Stimulated activated CD4-positive, alpha-beta T cell treated with anti-CD3 and anti-CD28 coated beads, Interleukin-12 subunit alpha, Interleukin-12 subunit beta, amount 100 ng/mL, for 48 hours (primary cell): ENCODE data around the gene MSL1.
A peak's percentile ranks its signal among the peaks of the same experiment; 100 is the strongest.

Experiments
- DNase-seq, 3 donors: peaks; one replicate each; pipeline ENCODE4 v3.0.0-alpha.2; 2020; ENCODE audit warnings: low read depth in 2 of 3, low spot score in 1 of 3

Gene MSL1

GRCh38 chr17:40103688-40104087 is 18.1 kb upstream of the MSL1 start:
- DNase-seq = no peak

GRCh38 chr17:40104594-40105486 is 16.9 kb upstream of the MSL1 start:
- DNase-seq = no peak

DNA sequence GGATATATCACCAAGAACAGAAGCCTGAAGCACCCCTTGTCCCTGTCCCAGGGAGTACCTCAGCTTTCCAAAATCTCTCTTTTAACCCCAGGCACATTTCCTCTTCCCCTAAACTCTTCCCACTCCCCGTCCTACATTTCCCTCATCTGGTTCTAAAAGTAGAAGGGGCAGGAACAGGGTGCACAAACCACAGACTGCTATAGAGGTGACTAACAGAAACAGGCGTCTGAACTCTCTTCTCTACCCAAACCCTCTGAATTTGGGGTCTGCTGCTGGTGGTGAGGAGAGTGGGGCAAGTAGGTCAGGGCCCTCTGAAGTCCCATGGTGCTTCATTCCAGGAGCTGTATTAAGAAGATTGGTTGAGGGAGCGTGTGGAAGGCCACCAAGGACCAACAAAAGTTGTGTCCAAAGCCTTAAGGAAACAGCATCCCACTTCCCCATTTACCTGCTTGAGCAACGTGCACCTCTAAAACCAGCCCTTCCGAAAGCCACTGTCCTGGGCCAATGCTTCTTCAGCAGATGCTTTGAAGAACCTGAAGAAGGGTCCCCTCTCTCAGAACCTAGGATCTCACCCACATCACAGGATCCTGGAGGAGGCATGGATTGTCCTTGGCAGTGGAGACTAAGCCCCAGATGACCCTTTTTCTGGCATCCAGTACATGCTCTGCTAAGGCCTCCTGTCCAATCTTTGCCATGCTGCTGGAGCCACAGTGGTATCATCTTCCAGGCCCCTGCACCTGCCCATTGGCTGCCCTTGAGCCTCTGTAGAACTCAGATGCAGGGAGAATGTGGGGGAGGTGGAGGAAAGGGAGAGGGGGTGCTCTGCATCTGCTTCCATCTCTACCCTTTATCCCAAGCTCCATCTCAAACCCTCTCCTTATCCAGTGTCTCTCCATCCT is 15.7 kb upstream of the MSL1 start:
- no peak for DNase-seq

DNA sequence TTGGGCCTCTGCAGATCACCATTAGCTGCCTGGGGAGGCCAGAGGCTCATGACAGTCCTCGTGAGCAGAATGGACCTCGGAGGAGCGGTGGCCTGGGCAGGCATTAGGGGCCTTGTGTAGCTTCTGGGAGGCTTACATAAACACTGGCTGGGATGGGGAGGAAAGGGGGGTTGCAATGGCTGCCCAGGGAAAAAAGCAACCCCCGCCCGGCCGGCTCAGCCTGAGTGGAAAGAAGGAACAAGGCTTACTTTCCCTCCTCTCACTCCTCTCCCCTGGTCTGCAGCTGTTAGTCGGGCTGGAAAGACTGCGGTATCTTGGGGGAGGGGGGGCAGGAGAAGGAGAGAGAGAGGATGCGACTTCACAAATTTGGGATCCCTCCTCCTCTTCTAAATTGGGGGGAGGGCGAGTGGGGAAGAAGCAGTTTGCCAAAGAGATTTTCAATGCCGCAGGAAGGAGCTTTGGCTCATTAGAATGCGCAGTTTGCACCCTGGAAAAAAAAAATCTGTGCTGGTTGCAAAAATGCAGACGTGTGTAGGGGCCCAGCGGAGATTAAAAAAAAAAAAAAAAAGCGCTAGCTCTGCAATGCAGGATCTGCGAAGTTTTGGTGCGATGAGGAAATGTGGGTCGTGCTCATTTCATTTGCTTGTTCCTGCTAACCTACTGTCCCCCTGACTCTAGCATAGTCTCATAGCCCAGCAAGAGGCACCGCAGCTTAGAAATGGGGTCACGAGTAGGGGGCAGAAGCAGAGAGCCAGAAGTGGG is 14.8 kb upstream of the MSL1 start:
- no peak for DNase-seq

DNA sequence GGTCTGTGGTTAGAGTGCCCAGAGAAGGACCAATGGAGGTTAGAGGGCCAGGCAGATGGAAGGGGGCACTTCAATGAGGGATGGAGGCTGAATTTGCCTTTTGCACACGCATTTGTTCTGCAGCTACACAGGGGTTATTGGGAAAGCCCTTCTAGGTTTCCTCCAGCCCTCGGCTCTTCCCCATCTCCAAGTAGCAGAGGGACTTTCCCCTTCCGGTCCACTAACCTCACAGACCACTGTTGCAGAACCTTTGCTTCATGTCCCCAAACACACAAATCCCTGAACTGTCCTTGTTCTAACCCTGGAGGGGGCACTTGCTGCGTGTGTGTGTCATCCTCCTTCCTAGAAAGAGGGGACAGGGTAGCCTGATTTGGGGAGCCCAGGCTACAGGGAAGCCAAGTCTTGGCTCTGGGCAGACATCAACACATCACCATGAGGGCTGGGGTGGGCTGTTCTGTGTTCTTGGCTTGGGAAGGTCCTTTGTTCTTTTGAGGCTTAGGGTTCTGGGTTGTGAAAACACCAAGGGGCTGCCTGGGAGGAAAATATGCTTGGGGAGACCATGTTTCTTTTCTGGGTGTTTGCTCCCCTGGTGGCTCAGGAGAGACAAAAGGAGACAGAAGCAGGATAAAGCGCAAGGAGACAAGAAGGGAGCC is 14.1 kb upstream of the MSL1 start:
- DNase-seq = no peak

- no peak for DNase-seq
These were observed 12.6 kb upstream of the MSL1 start for GRCh38 chr17:40108970-40109824.

DNA sequence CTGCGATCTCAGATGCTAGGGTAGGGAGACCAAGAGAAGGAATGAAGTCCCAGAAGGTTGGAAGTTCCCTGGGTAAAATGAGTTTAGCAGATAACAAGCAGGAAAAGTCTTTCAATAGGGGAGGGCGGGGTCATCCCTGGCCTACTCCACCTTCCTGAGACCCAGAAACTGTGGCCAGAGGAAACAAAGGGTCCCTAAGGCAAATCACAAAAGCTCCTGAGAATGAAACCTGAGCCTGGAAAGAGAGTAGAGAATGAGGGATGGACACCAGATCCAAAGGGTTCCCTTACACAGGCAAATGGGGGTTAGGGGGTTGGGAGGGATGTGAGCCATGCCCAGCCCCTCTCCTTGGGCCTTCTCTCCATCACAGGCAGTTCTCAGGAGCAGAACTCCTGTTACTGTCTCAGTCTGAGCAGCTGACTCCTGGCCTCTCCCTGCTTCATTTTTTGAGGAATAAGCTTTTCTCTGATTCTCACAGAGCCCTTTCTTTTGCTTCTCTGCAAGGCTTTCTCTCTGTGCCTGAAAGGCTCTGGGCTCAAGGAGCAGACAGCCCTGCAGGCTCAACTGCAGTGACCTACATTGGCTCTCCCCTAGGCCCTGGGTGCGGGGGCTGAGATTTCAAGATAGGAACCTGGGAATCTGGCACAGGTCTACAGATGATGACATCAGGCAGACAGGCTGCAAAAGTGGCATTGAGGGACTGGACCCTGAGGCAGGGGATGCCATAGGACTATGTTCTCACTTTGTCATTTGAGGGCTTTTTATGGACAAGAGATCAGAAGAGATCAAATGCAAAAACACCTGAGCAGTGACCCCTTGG is 11.5 kb upstream of the MSL1 start:
- DNase-seq = no peak

GRCh38 chr17:40111221-40112128 is 10.3 kb upstream of the MSL1 start:
- DNase-seq = peak in 1 of 3 donors; percentile 64

GRCh38 chr17:40112191-40112711 is 9.5 kb upstream of the MSL1 start:
- no peak for DNase-seq

- no peak for DNase-seq
These were observed 9.1 kb upstream of the MSL1 start for GRCh38 chr17:40112718-40113109.

GRCh38 chr17:40113110-40113906 is 8.5 kb upstream of the MSL1 start:
- DNase-seq = peak; percentile 87 to 98 (median 90)

DNA sequence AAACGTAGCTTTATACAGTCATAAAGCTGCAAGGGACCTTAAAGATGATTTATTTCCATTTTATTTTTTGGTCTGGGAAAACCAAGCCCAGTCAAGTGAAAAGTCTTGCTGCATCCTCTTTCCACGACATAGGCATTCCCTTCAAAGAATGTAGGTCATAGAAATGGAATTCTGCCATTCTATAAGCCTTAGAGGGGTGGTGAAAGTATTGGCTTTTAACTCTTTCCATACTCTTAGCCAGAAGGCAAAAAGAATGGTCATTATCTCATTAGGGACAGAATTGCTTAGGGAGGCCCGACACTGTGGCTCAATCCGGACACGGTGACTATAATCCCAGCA is 7.9 kb upstream of the MSL1 start:
- no peak for DNase-seq

DNA sequence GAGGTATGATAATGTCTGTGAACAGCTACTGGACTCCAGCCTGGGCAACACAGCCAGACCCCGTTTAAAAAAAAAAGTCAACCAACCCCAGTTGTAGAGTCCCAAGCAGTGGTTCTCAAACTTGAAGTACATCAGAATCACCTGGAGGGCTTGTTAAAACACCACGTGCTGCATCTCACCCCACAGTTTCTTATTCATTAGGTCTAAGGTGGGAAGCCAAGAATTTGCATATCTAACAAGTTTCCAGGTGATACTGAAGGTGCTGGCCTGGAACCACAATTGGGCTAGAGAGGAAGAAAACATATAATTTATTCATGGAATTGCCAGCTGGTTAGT is 6.7 kb upstream of the MSL1 start:
- DNase-seq = no peak

DNA sequence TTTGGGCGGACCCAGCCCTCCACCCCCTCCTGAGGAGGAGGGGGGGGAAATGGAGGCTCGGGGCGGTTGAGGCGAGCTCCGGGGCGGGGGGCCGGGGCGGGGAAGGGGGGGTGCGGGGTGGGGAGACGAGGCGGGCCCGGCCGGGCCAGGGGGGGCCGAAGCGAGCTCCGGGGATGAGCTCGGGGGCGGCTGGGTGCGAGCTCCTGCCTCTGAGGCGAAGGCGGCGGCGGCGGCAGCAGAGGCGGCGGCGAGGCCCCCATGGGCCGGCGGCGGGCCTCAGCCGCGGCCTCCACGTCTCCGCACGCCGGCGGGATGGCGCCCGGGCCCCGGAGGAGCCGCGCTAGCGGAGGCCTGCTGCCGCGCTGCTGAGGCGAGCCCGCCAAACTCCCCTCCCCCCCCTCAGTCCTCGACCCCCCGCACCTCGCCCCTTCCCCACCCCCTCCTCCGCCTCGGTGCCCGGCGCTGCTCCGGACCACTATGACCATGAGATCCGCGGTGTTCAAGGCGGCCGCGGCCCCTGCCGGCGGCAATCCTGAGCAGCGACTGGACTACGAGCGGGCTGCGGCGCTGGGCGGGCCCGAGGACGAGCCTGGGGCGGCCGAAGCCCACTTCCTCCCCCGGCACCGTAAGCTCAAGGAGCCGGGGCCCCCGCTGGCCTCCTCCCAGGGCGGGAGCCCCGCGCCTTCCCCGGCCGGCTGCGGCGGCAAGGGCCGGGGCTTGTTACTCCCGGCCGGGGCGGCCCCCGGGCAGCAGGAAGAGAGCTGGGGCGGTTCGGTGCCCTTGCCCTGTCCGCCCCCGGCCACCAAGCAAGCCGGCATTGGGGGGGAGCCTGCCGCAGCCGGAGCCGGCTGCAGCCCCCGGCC is 596 bp downstream of the MSL1 start:
- no peak for DNase-seq

DNA sequence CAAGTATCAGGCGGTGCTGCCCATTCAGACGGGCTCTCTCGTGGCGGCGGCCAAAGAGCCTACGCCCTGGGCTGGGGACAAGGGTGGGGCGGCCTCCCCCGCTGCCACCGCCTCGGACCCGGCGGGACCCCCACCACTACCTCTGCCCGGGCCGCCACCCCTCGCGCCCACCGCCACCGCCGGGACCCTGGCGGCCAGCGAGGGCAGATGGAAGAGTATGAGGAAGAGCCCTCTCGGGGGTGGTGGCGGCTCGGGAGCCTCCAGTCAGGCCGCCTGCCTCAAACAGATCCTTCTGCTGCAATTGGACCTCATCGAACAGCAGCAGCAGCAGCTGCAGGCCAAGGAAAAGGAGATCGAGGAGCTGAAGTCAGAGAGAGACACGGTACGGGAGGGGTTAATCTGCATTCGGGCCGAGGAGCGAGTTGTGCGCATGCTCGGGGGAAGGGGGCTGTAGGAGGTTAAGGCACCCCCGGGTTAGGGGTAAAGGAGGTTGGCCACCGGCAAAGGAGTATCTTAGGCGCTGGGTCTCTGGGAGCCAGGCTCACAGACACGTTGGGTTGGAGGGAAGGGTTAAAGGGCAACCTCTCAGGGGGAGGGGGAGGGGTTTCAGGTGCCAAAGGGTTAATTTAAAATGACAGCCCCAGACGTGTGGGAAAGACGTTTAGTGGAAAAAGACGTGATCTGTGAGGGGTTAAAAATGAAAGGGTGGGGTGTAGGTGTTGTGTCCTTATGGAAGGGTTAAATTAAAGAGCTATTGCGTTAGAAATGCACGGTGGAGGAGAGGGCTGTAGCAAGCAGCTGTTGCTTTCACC is 1.4 kb downstream of the MSL1 start:
- DNase-seq = peak in 1 of 3 donors; percentile 48

DNA sequence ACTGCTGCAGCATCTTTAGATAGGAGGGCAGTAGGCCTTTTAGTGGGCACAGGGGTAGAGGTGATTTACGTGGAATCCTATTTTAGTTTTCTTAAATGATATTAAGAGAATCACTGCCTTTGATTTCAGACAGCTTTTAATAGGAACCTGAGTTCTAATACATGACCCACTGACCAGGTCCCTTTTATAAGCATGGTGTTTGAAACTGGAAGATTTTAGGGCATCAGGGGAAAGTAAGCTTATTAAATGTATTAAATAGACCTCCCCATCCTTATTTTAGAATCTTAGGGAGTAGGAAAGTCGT is 2.0 kb downstream of the MSL1 start:
- no peak for DNase-seq
